RWPE1 (cell line): ENCODE measurements around the gene LIN28B.
"Not testable (repeated sequence)": the region's sequence is repeated elsewhere in the genome, so short reads cannot be mapped to it uniquely, and the experiment has no call there.

Experiments used
- CTCF ChIA-PET: fragments of 350-600 bp; sonication (Branson Sonifier 250); formaldehyde crosslinking; extraction: SDS; loops from one replicate; lab custom pipeline; 2021; lab: Yijun Ruan, JAX
- POLR2A ChIA-PET: fragments of 400-600 bp; formaldehyde crosslinking; extraction: SDS; loops from one replicate; lab custom pipeline; 2020; ENCODE audit warnings: antibody characterized with exemption; ENCODE audit not compliant: low non-redundant PET; lab: Yijun Ruan, JAX
- DNase-seq: peaks from one replicate; pipeline ENCODE4 v3.0.0; 2012; ENCODE audit warnings: low spot score
- H3K27ac ChIP-seq: fragments of 450-650 bp; 2 replicates; pipeline ENCODE4 v1.5.1; 2017
- CTCF ChIP-seq: fragments of 450-650 bp; conservative IDR thresholded peaks from 2 replicates; pipeline ENCODE4 v1.5.1; 2017; ENCODE audit warnings: low read depth, mild to moderate bottlenecking

The LIN28B gene

GRCh38 chr6:104969785-104970581, 13.1 kb downstream of the LIN28B start:
- no peak for DNase-seq
- no peak overlapping the region for H3K27ac ChIP-seq
- POLR2A ChIA-PET = no interaction called here
- CTCF ChIA-PET = no interaction called here
- no peak for TF ChIP-seq CTCF

GRCh38 chr6:104973404-104973803, 16.5 kb downstream of the LIN28B start:
- no peak overlapping the region for H3K27ac ChIP-seq
- DNase-seq = no peak
- ChIA-PET CTCF (no interaction called here), POLR2A (no interaction called here)
- TF ChIP-seq CTCF = no peak

DNA sequence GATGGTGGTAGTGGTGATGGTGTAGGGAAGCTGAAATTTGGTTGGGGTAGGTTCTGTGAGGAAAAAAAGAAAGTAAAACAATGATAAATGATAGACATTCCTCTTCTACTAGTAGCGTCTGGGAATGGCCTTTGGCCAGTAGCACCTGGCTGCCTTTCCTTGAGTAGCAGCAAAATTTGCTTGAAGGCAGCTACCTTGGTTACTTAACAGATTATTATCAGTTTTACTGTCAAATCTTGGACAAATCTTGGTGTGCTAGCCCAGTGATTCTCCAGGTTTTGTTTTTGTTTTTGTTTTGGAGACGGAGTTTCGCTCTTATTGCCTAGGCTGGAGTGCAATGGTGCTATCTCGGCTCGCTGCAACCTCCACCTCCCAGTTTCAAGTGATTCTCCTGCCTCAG, 26.4 kb downstream of the LIN28B start:
- POLR2A ChIA-PET = no interaction called here

GRCh38 chr6:104983776-104984175, 26.9 kb downstream of the LIN28B start:
- DNase-seq = no peak
- TF ChIP-seq CTCF = no peak
- ChIA-PET POLR2A (no interaction called here), CTCF (no interaction called here)
- H3K27ac ChIP-seq = no peak overlapping the region

More for the DNA sequence above, 26.4 kb downstream of the LIN28B start:
- CTCF ChIA-PET = no interaction called here
- no peak overlapping the region for H3K27ac ChIP-seq
- DNase-seq = no peak
- no peak for TF ChIP-seq CTCF

- no peak overlapping the region for H3K27ac ChIP-seq
- TF ChIP-seq CTCF = no peak
- DNase-seq = no peak
- ChIA-PET POLR2A (no interaction called here), CTCF (no interaction called here)
Observed at GRCh38 chr6:104984831-104985230, 27.9 kb downstream of the LIN28B start.

DNA sequence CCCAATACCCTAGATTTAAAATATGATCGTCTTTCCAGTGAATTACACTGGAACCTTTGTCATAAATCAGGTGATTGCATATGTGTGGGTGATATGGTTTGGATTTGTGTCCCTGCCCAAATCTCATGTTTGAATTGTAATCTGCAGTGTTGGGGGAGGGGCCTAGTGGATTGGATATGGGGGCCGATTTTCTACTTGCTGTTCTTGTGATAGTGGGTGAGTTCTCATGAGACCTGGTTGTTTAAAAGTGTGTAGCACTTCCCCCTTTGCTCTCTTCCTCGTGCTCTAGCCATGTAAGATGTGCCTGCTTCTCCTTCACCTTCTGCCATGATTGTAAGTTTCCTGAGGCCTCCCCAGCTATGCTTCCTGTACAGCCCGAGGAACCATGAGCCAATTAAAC, 29.0 kb downstream of the LIN28B start:
- POLR2A ChIA-PET, DNase-seq, H3K27ac ChIP-seq: not testable (repeated sequence)
- CTCF ChIA-PET = interaction anchor here (0.7 kb wide), 1 partner anchor 45 kb away, joined by 3 read pairs; no protein-coding TSS in a partner anchor

- ChIA-PET CTCF (interaction anchor here (0.5 to 0.6 kb wide), 2 partner anchors 18 to 793 kb away, joined by 3 read pairs; no protein-coding TSS in a partner anchor), POLR2A (no interaction called here)
- DNase-seq = no peak
- TF ChIP-seq CTCF = no peak
- H3K27ac ChIP-seq = no peak overlapping the region
Observed at GRCh38 chr6:104986625-104987024, 29.7 kb downstream of the LIN28B start.
